Medulla oblongata (tissue), 1 donor: ENCODE results near the gene GALNT16.

Experiments used
- DNase-seq: peaks from one replicate; pipeline ENCODE4 v3.0.0-alpha.2; 2015; ENCODE audit errors: extremely low spot score

Gene GALNT16

DNA sequence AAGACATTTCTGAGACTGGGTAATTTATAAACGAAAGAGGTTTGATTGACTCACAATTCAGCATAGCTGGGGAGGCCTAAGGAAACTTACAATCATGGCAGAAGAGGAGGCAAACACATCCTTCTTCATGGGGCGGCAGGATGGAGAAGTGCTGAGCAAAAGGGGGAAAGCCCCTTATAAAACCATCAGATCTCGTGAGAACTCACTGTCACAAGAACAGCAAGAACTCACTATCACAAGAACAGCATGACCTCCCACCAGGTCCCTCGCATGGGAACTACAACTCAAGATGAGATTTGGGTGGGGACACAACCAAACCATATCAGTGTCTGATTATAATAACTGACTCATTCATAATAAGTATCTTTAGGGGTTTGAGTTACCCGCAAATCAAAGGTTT is 144.9 kb downstream of the GALNT16 start:
- no peak for DNase-seq

DNA sequence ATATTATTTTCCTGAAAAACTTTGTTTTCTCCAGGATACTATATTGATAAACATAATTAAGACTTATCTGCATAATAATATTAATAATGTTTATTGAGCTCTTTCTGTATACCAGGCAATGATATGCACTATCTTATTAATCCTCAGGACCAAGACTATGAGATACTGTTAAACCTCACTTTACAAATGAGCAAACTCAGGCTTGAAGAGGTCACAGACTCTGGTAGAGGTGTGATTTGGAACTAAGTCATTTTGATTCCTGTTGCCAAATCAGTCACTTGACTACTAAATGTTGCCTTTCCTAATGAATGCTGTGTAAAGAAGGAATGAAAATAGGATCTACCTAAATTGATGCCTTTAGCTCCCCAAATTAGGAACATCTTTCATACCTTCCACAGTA is 145.8 kb downstream of the GALNT16 start:
- no peak for DNase-seq
